Peyer's patch (tissue), 4 donors: ENCODE measurements around the gene PATJ.

Source experiments
- POLR2A ChIP-seq, 2 donors: fragments of 450-650 bp; IDR thresholded peaks; one replicate each; pipeline ENCODE4 v1.5.1; 2017; ENCODE audit warnings: antibody characterized with exemption in 2 of 2, mild to moderate bottlenecking in 2 of 2, moderate library complexity in 2 of 2
- TF ChIP-seq, protein P1 (sequence below), 6 experiments: fragments of 450-650 bp in 4 of 6; fragments of 200-600 bp in 2 of 6; sonication (generic) in 1 of 6; IDR thresholded peaks; one replicate each; pipeline ENCODE4 v1.5.1; 2017 to 2019; ENCODE audit warnings: antibody characterized with exemption in 6 of 6, mild to moderate bottlenecking in 3 of 6, moderate library complexity in 1 of 6

- TF ChIP-seq, protein P1, sequence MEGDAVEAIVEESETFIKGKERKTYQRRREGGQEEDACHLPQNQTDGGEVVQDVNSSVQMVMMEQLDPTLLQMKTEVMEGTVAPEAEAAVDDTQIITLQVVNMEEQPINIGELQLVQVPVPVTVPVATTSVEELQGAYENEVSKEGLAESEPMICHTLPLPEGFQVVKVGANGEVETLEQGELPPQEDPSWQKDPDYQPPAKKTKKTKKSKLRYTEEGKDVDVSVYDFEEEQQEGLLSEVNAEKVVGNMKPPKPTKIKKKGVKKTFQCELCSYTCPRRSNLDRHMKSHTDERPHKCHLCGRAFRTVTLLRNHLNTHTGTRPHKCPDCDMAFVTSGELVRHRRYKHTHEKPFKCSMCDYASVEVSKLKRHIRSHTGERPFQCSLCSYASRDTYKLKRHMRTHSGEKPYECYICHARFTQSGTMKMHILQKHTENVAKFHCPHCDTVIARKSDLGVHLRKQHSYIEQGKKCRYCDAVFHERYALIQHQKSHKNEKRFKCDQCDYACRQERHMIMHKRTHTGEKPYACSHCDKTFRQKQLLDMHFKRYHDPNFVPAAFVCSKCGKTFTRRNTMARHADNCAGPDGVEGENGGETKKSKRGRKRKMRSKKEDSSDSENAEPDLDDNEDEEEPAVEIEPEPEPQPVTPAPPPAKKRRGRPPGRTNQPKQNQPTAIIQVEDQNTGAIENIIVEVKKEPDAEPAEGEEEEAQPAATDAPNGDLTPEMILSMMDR (IDR thresholded peaks at IDR 0.05), result no peak
- no peak for TF ChIP-seq POLR2A (IDR thresholded peaks at IDR 0.05)
Measured at GRCh38 chr1:62052946-62053345, 310.7 kb downstream of the PATJ start.
